PFSK-1 (cell line): ENCODE results near the gene ELAVL1.

ENCODE experiments used
- POLR2AphosphoS5 ChIP-seq: IDR thresholded peaks from 2 replicates; pipeline ENCODE4 v1.6.1; 2012; ENCODE audit warnings: low read depth, mild to moderate bottlenecking, control low read depth, low read length, moderate library complexity
- TAF1 ChIP-seq: IDR thresholded peaks from 2 replicates; pipeline ENCODE4 v1.6.1; 2012; ENCODE audit warnings: low read length, control low read depth, borderline replicate concordance; ENCODE audit not compliant: insufficient read depth
- TF ChIP-seq, protein P1 (sequence below), 2 experiments: IDR thresholded peaks; 2 replicates each; pipeline versions ENCODE4 v1.6.1 to v1.8.0; 2011 to 2012; ENCODE audit warnings: low read depth in 2 of 2, low read length in 2 of 2, control low read depth in 1 of 2, inconsistent platforms in 1 of 2, mild to moderate bottlenecking in 1 of 2, moderate library complexity in 1 of 2; ENCODE audit not compliant: insufficient read depth in 1 of 2

GRCh38 chr19:8001651-8001994, 3.8 kb downstream of the ELAVL1 start:
- TF ChIP-seq TAF1 (no peak), POLR2AphosphoS5 (no peak)
- TF ChIP-seq, protein P1, sequence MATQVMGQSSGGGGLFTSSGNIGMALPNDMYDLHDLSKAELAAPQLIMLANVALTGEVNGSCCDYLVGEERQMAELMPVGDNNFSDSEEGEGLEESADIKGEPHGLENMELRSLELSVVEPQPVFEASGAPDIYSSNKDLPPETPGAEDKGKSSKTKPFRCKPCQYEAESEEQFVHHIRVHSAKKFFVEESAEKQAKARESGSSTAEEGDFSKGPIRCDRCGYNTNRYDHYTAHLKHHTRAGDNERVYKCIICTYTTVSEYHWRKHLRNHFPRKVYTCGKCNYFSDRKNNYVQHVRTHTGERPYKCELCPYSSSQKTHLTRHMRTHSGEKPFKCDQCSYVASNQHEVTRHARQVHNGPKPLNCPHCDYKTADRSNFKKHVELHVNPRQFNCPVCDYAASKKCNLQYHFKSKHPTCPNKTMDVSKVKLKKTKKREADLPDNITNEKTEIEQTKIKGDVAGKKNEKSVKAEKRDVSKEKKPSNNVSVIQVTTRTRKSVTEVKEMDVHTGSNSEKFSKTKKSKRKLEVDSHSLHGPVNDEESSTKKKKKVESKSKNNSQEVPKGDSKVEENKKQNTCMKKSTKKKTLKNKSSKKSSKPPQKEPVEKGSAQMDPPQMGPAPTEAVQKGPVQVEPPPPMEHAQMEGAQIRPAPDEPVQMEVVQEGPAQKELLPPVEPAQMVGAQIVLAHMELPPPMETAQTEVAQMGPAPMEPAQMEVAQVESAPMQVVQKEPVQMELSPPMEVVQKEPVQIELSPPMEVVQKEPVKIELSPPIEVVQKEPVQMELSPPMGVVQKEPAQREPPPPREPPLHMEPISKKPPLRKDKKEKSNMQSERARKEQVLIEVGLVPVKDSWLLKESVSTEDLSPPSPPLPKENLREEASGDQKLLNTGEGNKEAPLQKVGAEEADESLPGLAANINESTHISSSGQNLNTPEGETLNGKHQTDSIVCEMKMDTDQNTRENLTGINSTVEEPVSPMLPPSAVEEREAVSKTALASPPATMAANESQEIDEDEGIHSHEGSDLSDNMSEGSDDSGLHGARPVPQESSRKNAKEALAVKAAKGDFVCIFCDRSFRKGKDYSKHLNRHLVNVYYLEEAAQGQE (IDR thresholded peaks at IDR 0.05; ENCODE audit: insufficient read depth in 1 of 2, low read depth in 2 of 2, low read length in 2 of 2) = no peak
